HCT116 (cell line): ENCODE data around the gene ATOH8. TPM values are rescaled to one million over a fixed set of nuclear protein-coding genes. Genes with fewer than 3 reads are reported as not detected.

Experiments used
- ATAC-seq: fragments of 200-7000 bp; cut with Tn5 transposase; 2 replicates; pipeline ENCODE4 v1.9.1; 2020; ENCODE audit warnings: mild to moderate bottlenecking, moderate library complexity
- BruUV-seq: library from RNA; stranded (reverse); fragments of 400-500 nt; replicated peaks from 2 replicates; lab custom pipeline; 2021; lab: Mats Ljungman, UMichigan
- CTCF ChIA-PET: fragments of 300-600 bp; sonication (Branson Sonifier 250); formaldehyde crosslinking; loops from one replicate; lab custom pipeline; 2021; ENCODE audit warnings: antibody characterized with exemption; lab: Charles Lee
- POLR2A ChIA-PET: fragments of 300-600, 350-600 bp; sonication (Branson Sonifier 250); formaldehyde crosslinking; loops from one replicate; lab custom pipeline; 2021; ENCODE audit warnings: antibody characterized with exemption; lab: Charles Lee
- RAD21 ChIA-PET, 2 experiments: fragments of 300-600 bp; sonication (Branson Sonifier 250); formaldehyde crosslinking; loops; one replicate each; lab custom pipeline; 2023; ENCODE audit warnings: low total read pairs in 2 of 2; ENCODE audit not compliant: uncharacterized antibody in 2 of 2, unreplicated experiment in 2 of 2, low non-redundant PET in 1 of 2; lab: Charles Lee
- DNase-seq: peaks from one replicate; pipeline ENCODE4 v3.0.0-alpha.2; 2010; ENCODE audit warnings: low read depth, low spot score
- H2AFZ ChIP-seq: fragments of 200-600 bp; shearing (Covaris generic), sonication (generic); 2 replicates; pipeline ENCODE4 v1.6.1; 2017; ENCODE audit warnings: low read depth, mixed run types, mixed read lengths, antibody characterized with exemption, low read length; ENCODE audit not compliant: poor library complexity, severe bottlenecking
- H3K27ac ChIP-seq: 2 replicates; pipeline ENCODE4 v1.5.1; 2012; ENCODE audit warnings: low read depth, low read length
- H3K27me3 ChIP-seq: fragments of 200-600 bp; sonication (generic); 2 replicates; pipeline ENCODE4 v1.6.1; 2016; ENCODE audit warnings: mixed run types, low read length, mixed read lengths; ENCODE audit not compliant: insufficient read depth
- H3K36me3 ChIP-seq, 2 experiments: fragments of 200-500 bp in 1 of 2; fragments of 200-600 bp in 1 of 2; sonication (Bioruptor generic) in 1 of 2; sonication (generic) in 1 of 2; 2 replicates each; pipeline versions ENCODE4 v1.5.1 to v1.6.1; 2014 to 2016; ENCODE audit warnings: low read length in 2 of 2, inconsistent platforms in 1 of 2, mixed read lengths in 1 of 2, mixed run types in 1 of 2; ENCODE audit not compliant: insufficient read depth in 2 of 2, control insufficient read depth in 1 of 2
- H3K4me1 ChIP-seq, 2 experiments: fragments of 200-600 bp in 1 of 2; sonication (generic) in 1 of 2; 2 replicates each; pipeline versions ENCODE4 v1.5.1 to v1.6.1; 2012 to 2017; ENCODE audit warnings: low read length in 2 of 2, inconsistent platforms in 1 of 2, mild to moderate bottlenecking in 1 of 2, mixed read lengths in 1 of 2, mixed run types in 1 of 2, moderate library complexity in 1 of 2; ENCODE audit not compliant: insufficient read depth in 2 of 2, control insufficient read depth in 1 of 2
- H3K4me2 ChIP-seq: fragments of 200-600 bp; sonication (generic); 2 replicates; pipeline ENCODE4 v1.6.1; 2017; ENCODE audit warnings: mixed run types, low read length, mixed read lengths
- H3K4me3 ChIP-seq, 2 experiments: fragments of 200-600 bp in 1 of 2; sonication (generic) in 1 of 2; replicated peaks in 1 of 2; 2 replicates each; pipeline ENCODE4 v1.5.1; 2011 to 2016; ENCODE audit warnings: low read length in 2 of 2, control low read depth in 1 of 2, low read depth in 1 of 2, mild to moderate bottlenecking in 1 of 2, mixed read lengths in 1 of 2, mixed run types in 1 of 2
- H3K79me2 ChIP-seq: fragments of 200-600 bp; sonication (generic); 2 replicates; pipeline ENCODE4 v1.6.1; 2017; ENCODE audit warnings: mild to moderate bottlenecking, mixed run types, low read length, moderate library complexity, mixed read lengths; ENCODE audit not compliant: insufficient read depth
- H3K9ac ChIP-seq: fragments of 200-600 bp; sonication (generic); 2 replicates; pipeline ENCODE4 v1.6.1; 2016; ENCODE audit warnings: low read length, mixed read lengths
- H3K9me2 ChIP-seq: fragments of 200-600 bp; sonication (generic), shearing (Covaris generic); 2 replicates; pipeline ENCODE4 v1.6.1; 2017; ENCODE audit warnings: mixed run types, mild to moderate bottlenecking, moderate library complexity; ENCODE audit not compliant: insufficient read depth
- H3K9me3 ChIP-seq, 2 experiments: fragments of 200-500 bp in 1 of 2; fragments of 200-600 bp in 1 of 2; sonication (Bioruptor generic) in 1 of 2; sonication (generic) in 1 of 2; 2 replicates each; pipeline ENCODE4 v1.6.1; 2014 to 2017; ENCODE audit warnings: low read length in 2 of 2, mixed read lengths in 2 of 2, inconsistent platforms in 1 of 2, low read depth in 1 of 2, mild to moderate bottlenecking in 1 of 2, mixed run types in 1 of 2, moderate library complexity in 1 of 2; ENCODE audit not compliant: control insufficient read depth in 1 of 2, insufficient read depth in 1 of 2
- H4K20me1 ChIP-seq: fragments of 200-600 bp; sonication (generic), shearing (Covaris generic); 2 replicates; pipeline ENCODE4 v1.6.1; 2017; ENCODE audit warnings: mixed run types, mild to moderate bottlenecking, moderate library complexity; ENCODE audit not compliant: insufficient read depth
- CEBPB ChIP-seq: IDR thresholded peaks from 2 replicates; pipeline ENCODE4 v1.6.1; 2012; ENCODE audit warnings: low read depth
- EGR1 ChIP-seq: IDR thresholded peaks from 2 replicates; pipeline ENCODE4 v1.6.1; 2012; ENCODE audit warnings: low read depth
- EZH2 ChIP-seq: fragments of 200-600 bp; sonication (generic); IDR thresholded peaks from 2 replicates; pipeline ENCODE4 v1.6.1; 2017; ENCODE audit warnings: antibody characterized with exemption, mixed run types
- EZH2phosphoT487 ChIP-seq: fragments of 200-600 bp; IDR thresholded peaks from 2 replicates; pipeline ENCODE4 v1.6.1; 2018; ENCODE audit warnings: antibody characterized with exemption, borderline replicate concordance
- FOSL1 ChIP-seq: IDR thresholded peaks from 2 replicates; pipeline ENCODE4 v1.6.1; 2012; ENCODE audit warnings: low read depth
- POLR2A ChIP-seq: IDR thresholded peaks from 2 replicates; pipeline ENCODE4 v1.7.0; 2011; ENCODE audit warnings: borderline replicate concordance; ENCODE audit not compliant: insufficient read depth, insufficient read length; ENCODE audit errors: extremely low read depth
- POLR2AphosphoS5 ChIP-seq: IDR thresholded peaks from 2 replicates; pipeline ENCODE4 v1.6.1; 2011; ENCODE audit warnings: mild to moderate bottlenecking, low read depth, low read length, moderate library complexity
- RAD21 ChIP-seq: IDR thresholded peaks from 2 replicates; pipeline ENCODE4 v1.6.1; 2012; ENCODE audit warnings: low read depth, mild to moderate bottlenecking
- REST ChIP-seq: IDR thresholded peaks from 2 replicates; pipeline ENCODE4 v1.6.1; 2012; ENCODE audit warnings: low read depth
- SP1 ChIP-seq: IDR thresholded peaks from 2 replicates; pipeline ENCODE4 v1.6.1; 2012; ENCODE audit warnings: low read depth
- TCF7L2 ChIP-seq: IDR thresholded peaks from 2 replicates; pipeline ENCODE4 v1.7.0; 2011; ENCODE audit warnings: borderline replicate concordance, inconsistent platforms; ENCODE audit not compliant: insufficient read depth, insufficient read length; ENCODE audit errors: extremely low read depth
- YY1 ChIP-seq: IDR thresholded peaks from 2 replicates; pipeline ENCODE4 v1.6.1; 2011; ENCODE audit warnings: low read length, low read depth, moderate library complexity, mild to moderate bottlenecking; ENCODE audit not compliant: insufficient replicate concordance; ENCODE audit errors: extremely low read depth
- ZNF274 ChIP-seq: fragments of 200-500 bp; sonication (Bioruptor generic); IDR thresholded peaks from 2 replicates; pipeline ENCODE4 v1.6.1; 2014; ENCODE audit warnings: mild to moderate bottlenecking, low read depth, low read length, inconsistent platforms
- intact Hi-C: fragments of 100-400 bp; cut with micrococcal nuclease; formaldehyde crosslinking; loops from 2 replicates; pipeline ENCODE4 v1.10.0; 2022
- total RNA-seq: library from RNA; stranded (reverse); gene quantifications from one replicate; pipeline ENCODE4 v1.2.1, GENCODE V29; 2021; ENCODE audit not compliant: unreplicated experiment

ATOH8 gene
- total RNA-seq, 1 experiment from 2014 or later = 0.74 TPM

- intact Hi-C loops = loop anchor here (2.0 kb wide), 2 partner anchors 53 to 73 kb away; no protein-coding TSS in a partner anchor
- no peak overlapping the region for H3K4me2 ChIP-seq
- CTCF ChIA-PET = interaction anchor here (0.9 to 4.4 kb wide), 4 partner anchors 23 to 64 kb away, joined by 4 to 41 read pairs (median 4); no protein-coding TSS in a partner anchor
- H3K9ac ChIP-seq = no peak overlapping the region
- no peaks in the 10 kb centered on the region for H3K9me3 ChIP-seq
- H3K27me3 ChIP-seq = peaks cover 56% of the 10 kb centered on the region
- ATAC-seq (no peak), DNase-seq (no peak)
- no peaks in the 10 kb centered on the region for H3K79me2 ChIP-seq
- peaks cover 23 to 36% of the 10 kb centered on the region in 2 experiments for H3K4me1 ChIP-seq
- no peak for TF ChIP-seq EZH2
- TF ChIP-seq ZNF274 = no peak
- TF ChIP-seq EGR1 = no peak
- TF ChIP-seq FOSL1 = no peak
- no peak for TF ChIP-seq RAD21
- TF ChIP-seq POLR2A = no peak
- no peak for TF ChIP-seq EZH2phosphoT487
- no peak for TF ChIP-seq POLR2AphosphoS5
- no peak for TF ChIP-seq YY1
- no peak for TF ChIP-seq REST
- no peak for TF ChIP-seq CEBPB
- no peak for TF ChIP-seq SP1
- TF ChIP-seq TCF7L2 = no peak
- no TSS peak for BruUV-seq
- no peaks in the 10 kb centered on the region for H3K9me2 ChIP-seq
- POLR2A ChIA-PET = interaction anchor here (0.7 kb wide), 1 partner anchor 9 kb away, joined by 3 read pairs; no protein-coding TSS in a partner anchor
- H3K36me3 ChIP-seq = no peaks in the 10 kb centered on the region
- H4K20me1 ChIP-seq = no peaks in the 10 kb centered on the region
- H3K4me3 ChIP-seq = no peak overlapping the region
- H2AFZ ChIP-seq = no peak overlapping the region
- RAD21 ChIA-PET = interaction anchor here (0.8 to 2.3 kb wide), 3 partner anchors 9 to 62 kb away, joined by 3 to 7 read pairs (median 4); no protein-coding TSS in a partner anchor
- no peak overlapping the region; the same call in 1 of the 2 replicates for H3K27ac ChIP-seq
Observed at GRCh38 chr2:85751627-85752026, 2.2 kb upstream of the ATOH8 start.
